ENCODE measurements around the gene PRKACB. TPM values are rescaled to one million over a fixed set of nuclear protein-coding genes. Genes with fewer than 3 reads are reported as not detected.

PRKACB gene
- total RNA-seq, 4 donors from 2014 or later = 26.7 to 35.6 (median 33.8) TPM

GRCh38 chr1:84156210-84156621 lies 12.1 kb downstream of the PRKACB start:
- Histone ChIP-seq H3K27ac (no peak overlapping the region), H3K9me3 (no peaks in the 10 kb centered on the region), H3K4me3 (replicated peaks in 1 of 3) (no peak overlapping the region), H3K36me3 (no peaks in the 10 kb centered on the region), H3K27me3 (no peaks in the 10 kb centered on the region), H3K4me1 (peaks cover 10 to 14% of the 10 kb centered on the region in 2 donors)
- intact Hi-C loops (cut with DNase I) = no loop called here
- TF ChIP-seq POLR2A (IDR thresholded peaks at IDR 0.05) = no peak
- TF ChIP-seq CTCF (IDR thresholded peaks at IDR 0.05) = no peak
- no peak for DNase-seq
- WGBS, 2 donors = 73 to 75% methylated on average over 2 of the region's 2 CpGs

- WGBS, 2 donors = 89 to 94% methylated on average over 5 of the region's 5 CpGs
- Histone ChIP-seq H3K27me3 (no peaks in the 10 kb centered on the region), H3K27ac (no peak overlapping the region), H3K4me1 (no peaks in the 10 kb centered on the region), H3K4me3 (replicated peaks in 1 of 3) (no peak overlapping the region), H3K9me3 (no peaks in the 10 kb centered on the region), H3K36me3 (no peaks in the 10 kb centered on the region)
- intact Hi-C loops (cut with DNase I) = no loop called here
- DNase-seq = no peak
- TF ChIP-seq POLR2A (IDR thresholded peaks at IDR 0.05) (no peak), CTCF (IDR thresholded peaks at IDR 0.05) (no peak)
Observed at GRCh38 chr1:84159533-84160240, 15.6 kb downstream of the PRKACB start.

GRCh38 chr1:84162295-84162694 lies 18.2 kb downstream of the PRKACB start:
- no peak overlapping the region for H3K27ac ChIP-seq
- no peak overlapping the region for H3K4me3 ChIP-seq (replicated peaks in 1 of 3)
- no peaks in the 10 kb centered on the region for H3K27me3 ChIP-seq
- intact Hi-C loops (cut with DNase I) = no loop called here
- no peak for TF ChIP-seq POLR2A (IDR thresholded peaks at IDR 0.05)
- TF ChIP-seq CTCF (IDR thresholded peaks at IDR 0.05) = no peak
- no peak for DNase-seq
- 98% methylated on average over 2 of the region's 2 CpGs for WGBS, 2 donors
- peaks cover 0 to 5% of the 10 kb centered on the region in 2 donors for H3K4me1 ChIP-seq
- H3K9me3 ChIP-seq = no peaks in the 10 kb centered on the region
- H3K36me3 ChIP-seq = no peaks in the 10 kb centered on the region

- no peak for TF ChIP-seq POLR2A (IDR thresholded peaks at IDR 0.05)
- TF ChIP-seq CTCF (IDR thresholded peaks at IDR 0.05) = no peak
- intact Hi-C loops (cut with DNase I) = no loop called here
- H3K36me3 ChIP-seq = no peaks in the 10 kb centered on the region
- H3K4me3 ChIP-seq (replicated peaks in 1 of 3) = no peak overlapping the region
- peaks cover 0 to 5% of the 10 kb centered on the region in 2 donors for H3K4me1 ChIP-seq
- H3K27me3 ChIP-seq = no peaks in the 10 kb centered on the region
- H3K9me3 ChIP-seq = no peaks in the 10 kb centered on the region
- WGBS, 2 donors = 86 to 92% methylated on average over 7 of the region's 7 CpGs
- no peak overlapping the region for H3K27ac ChIP-seq
- DNase-seq = no peak
Observed at GRCh38 chr1:84163123-84163931, 19.3 kb downstream of the PRKACB start.

- Histone ChIP-seq H3K4me1 (peaks cover under 1 to 5% of the 10 kb centered on the region in 2 donors), H3K27ac (no peak overlapping the region), H3K27me3 (no peaks in the 10 kb centered on the region), H3K9me3 (no peaks in the 10 kb centered on the region), H3K36me3 (no peaks in the 10 kb centered on the region), H3K4me3 (replicated peaks in 1 of 3) (no peak overlapping the region)
- 78 to 82% methylated on average over 5 of the region's 5 CpGs for WGBS, 2 donors
- DNase-seq = no peak
- intact Hi-C loops (cut with DNase I) = no loop called here
- TF ChIP-seq CTCF (IDR thresholded peaks at IDR 0.05) (no peak), POLR2A (IDR thresholded peaks at IDR 0.05) (no peak)
Observed at GRCh38 chr1:84164161-84164560, 20.1 kb downstream of the PRKACB start.
